Progenitor cell of endocrine pancreas (in vitro differentiated cells): ENCODE results near the gene RIC8B. TPM values are rescaled to one million over a fixed set of nuclear protein-coding genes. Genes with fewer than 3 reads are reported as not detected.

ENCODE experiments used
- DNase-seq: peaks from one replicate; pipeline ENCODE4 v3.0.0; 2021; ENCODE audit warnings: low spot score; ENCODE audit not compliant: unreplicated experiment
- H3K27ac Mint-ChIP-seq: 2 replicates; pipeline ENCODE4 v1.8.0; 2021; ENCODE audit warnings: mild to moderate bottlenecking, moderate library complexity, mixed read lengths
- H3K27me3 Mint-ChIP-seq: 2 replicates; pipeline ENCODE4 v1.8.0; 2021; ENCODE audit warnings: mixed read lengths
- H3K36me3 Mint-ChIP-seq: 2 replicates; pipeline ENCODE4 v1.8.0; 2022; ENCODE audit warnings: mixed read lengths; ENCODE audit not compliant: insufficient read depth
- H3K4me1 Mint-ChIP-seq: 2 replicates; pipeline ENCODE4 v1.8.0; 2021; ENCODE audit warnings: low read depth, mixed read lengths
- H3K4me3 Mint-ChIP-seq: 2 replicates; pipeline ENCODE4 v1.8.0; 2021; ENCODE audit warnings: low read depth, mild to moderate bottlenecking, moderate library complexity, mixed read lengths
- H3K9me3 Mint-ChIP-seq: 2 replicates; pipeline ENCODE4 v1.8.0; 2021; ENCODE audit warnings: low read depth, mixed read lengths
- CTCF ChIP-seq: fragments of 200-600 bp; sonication (generic); IDR thresholded peaks from one replicate; pipeline ENCODE4 v1.5.0; 2021; ENCODE audit warnings: antibody characterized with exemption, mild to moderate bottlenecking; ENCODE audit not compliant: unreplicated experiment
- total RNA-seq: library from RNA; stranded (reverse); gene quantifications from 2 replicates; pipeline ENCODE4 v1.2.1, GENCODE V29; 2021

The RIC8B gene
- total RNA-seq, 1 donor from 2014 or later, result 24.7 TPM

- no peak overlapping the region for H3K4me3 Mint-ChIP-seq
- H3K9me3 Mint-ChIP-seq, result peaks cover 6% of the 10 kb centered on the region
- H3K4me1 Mint-ChIP-seq, result no peaks in the 10 kb centered on the region
- no peaks in the 10 kb centered on the region for H3K36me3 Mint-ChIP-seq
- H3K27ac Mint-ChIP-seq, result no peak overlapping the region
- no peaks in the 10 kb centered on the region for H3K27me3 Mint-ChIP-seq
- no peak for TF ChIP-seq CTCF
- no peak for DNase-seq
These were observed 24.0 kb upstream of the RIC8B start for GRCh38 chr12:106750524-106750923.

GRCh38 chr12:106753526-106753925 lies 21.0 kb upstream of the RIC8B start:
- DNase-seq, result no peak
- H3K27me3 Mint-ChIP-seq, result no peaks in the 10 kb centered on the region
- peaks cover 6% of the 10 kb centered on the region for H3K9me3 Mint-ChIP-seq
- H3K27ac Mint-ChIP-seq, result no peak overlapping the region
- H3K4me3 Mint-ChIP-seq, result no peak overlapping the region
- H3K36me3 Mint-ChIP-seq, result no peaks in the 10 kb centered on the region
- TF ChIP-seq CTCF, result no peak
- no peaks in the 10 kb centered on the region for H3K4me1 Mint-ChIP-seq

GRCh38 chr12:106754331-106754730 lies 20.2 kb upstream of the RIC8B start:
- H3K4me3 Mint-ChIP-seq, result no peak overlapping the region
- no peaks in the 10 kb centered on the region for H3K4me1 Mint-ChIP-seq

GRCh38 chr12:106757623-106758348 lies 16.7 kb upstream of the RIC8B start:
- DNase-seq, result no peak
- TF ChIP-seq CTCF, result no peak
- no peak overlapping the region for H3K4me3 Mint-ChIP-seq
- no peak overlapping the region for H3K27ac Mint-ChIP-seq
- peaks cover 5% of the 10 kb centered on the region for H3K4me1 Mint-ChIP-seq
- H3K27me3 Mint-ChIP-seq, result no peaks in the 10 kb centered on the region
- H3K36me3 Mint-ChIP-seq, result no peaks in the 10 kb centered on the region
- H3K9me3 Mint-ChIP-seq, result no peaks in the 10 kb centered on the region

More at GRCh38 chr12:106754331-106754730, 20.2 kb upstream of the RIC8B start:
- TF ChIP-seq CTCF, result no peak
- no peaks in the 10 kb centered on the region for H3K27me3 Mint-ChIP-seq
- H3K27ac Mint-ChIP-seq, result no peak overlapping the region
- peaks cover 6% of the 10 kb centered on the region for H3K9me3 Mint-ChIP-seq
- DNase-seq, result no peak
- no peaks in the 10 kb centered on the region for H3K36me3 Mint-ChIP-seq

GRCh38 chr12:106758349-106759110 lies 16.0 kb upstream of the RIC8B start:
- no peaks in the 10 kb centered on the region for H3K9me3 Mint-ChIP-seq
- no peaks in the 10 kb centered on the region for H3K27me3 Mint-ChIP-seq
- no peak overlapping the region for H3K4me3 Mint-ChIP-seq
- no peak overlapping the region for H3K27ac Mint-ChIP-seq
- TF ChIP-seq CTCF, result no peak
- no peaks in the 10 kb centered on the region for H3K36me3 Mint-ChIP-seq
- peaks cover 5% of the 10 kb centered on the region for H3K4me1 Mint-ChIP-seq
- DNase-seq, result no peak
